CD4-positive, alpha-beta T cell treated with Interleukin-17A for 4 hours (primary cell): ENCODE data around the gene STAMBP.

Experiments used
- DNase-seq: peaks from one replicate; pipeline ENCODE4 v3.0.0-alpha.2; 2020; ENCODE audit warnings: mixed read lengths

Gene STAMBP

GRCh38 chr2:73908689-73909652 is 80.2 kb downstream of the STAMBP start:
- DNase-seq: no peak

- DNase-seq: no peak
These were observed 82.2 kb downstream of the STAMBP start for GRCh38 chr2:73910873-73911547.

- no peak for DNase-seq
These were observed 82.9 kb downstream of the STAMBP start for GRCh38 chr2:73911548-73912208.

GRCh38 chr2:73913414-73914054 is 84.8 kb downstream of the STAMBP start:
- no peak for DNase-seq

GRCh38 chr2:73914667-73915066 is 85.9 kb downstream of the STAMBP start:
- no peak for DNase-seq

- no peak for DNase-seq
These were observed 86.8 kb downstream of the STAMBP start for GRCh38 chr2:73915437-73915993.

- no peak for DNase-seq
These were observed 87.9 kb downstream of the STAMBP start for GRCh38 chr2:73916666-73917065.

GRCh38 chr2:73917296-73917695 is 88.5 kb downstream of the STAMBP start:
- DNase-seq: no peak

GRCh38 chr2:73917696-73918207 is 89.0 kb downstream of the STAMBP start:
- DNase-seq: no peak

- DNase-seq: no peak
These were observed 90.1 kb downstream of the STAMBP start for GRCh38 chr2:73918856-73919255.

GRCh38 chr2:73919596-73920228 is 91.0 kb downstream of the STAMBP start:
- DNase-seq: no peak

GRCh38 chr2:73920577-73921545 is 92.1 kb downstream of the STAMBP start:
- DNase-seq: peak; percentile 58

- no peak for DNase-seq
These were observed 92.8 kb downstream of the STAMBP start for GRCh38 chr2:73921581-73921980.

- no peak for DNase-seq
These were observed 93.9 kb downstream of the STAMBP start for GRCh38 chr2:73922681-73923080.
